Measurements from ENCODE around the gene CFAP251. TPM values are rescaled to one million over a fixed set of nuclear protein-coding genes. Genes with fewer than 3 reads are reported as not detected.

The CFAP251 gene
- total RNA-seq, 2 experiments from 2014 or later, result 0.28 to 0.33 TPM

GRCh38 chr12:121905746-121906145 is 12.6 kb upstream of the CFAP251 start:
- H3K27me3 Mint-ChIP-seq, result no peaks in the 10 kb centered on the region
- no peaks in the 10 kb centered on the region for H3K9me3 Mint-ChIP-seq
- H3K36me3 ChIP-seq (ENCODE audit: insufficient read depth, low read length), result peaks cover 62% of the 10 kb centered on the region
- ATAC-seq (ENCODE audit: poor library complexity) (no peak), DNase-seq (no peak)
- H3K4me3 Mint-ChIP-seq, result no peak overlapping the region
- ChIA-PET CTCF (no interaction called here), POLR2A (no interaction called here)
- H3K4me1 ChIP-seq (ENCODE audit: insufficient read depth, low read length), result peaks cover 5% of the 10 kb centered on the region
- H3K27ac ChIP-seq (ENCODE audit: low read depth in 1 of 2, low read length in 2 of 2), result no peak overlapping the region
- H3K4me1 Mint-ChIP-seq (ENCODE audit: low read depth), result peaks cover 7% of the 10 kb centered on the region
- H3K27me3 ChIP-seq (ENCODE audit: control insufficient read depth in 1 of 2, insufficient read depth in 2 of 2, low read length in 2 of 2), result no peaks in the 10 kb centered on the region
- TF ChIP-seq, protein P1, sequence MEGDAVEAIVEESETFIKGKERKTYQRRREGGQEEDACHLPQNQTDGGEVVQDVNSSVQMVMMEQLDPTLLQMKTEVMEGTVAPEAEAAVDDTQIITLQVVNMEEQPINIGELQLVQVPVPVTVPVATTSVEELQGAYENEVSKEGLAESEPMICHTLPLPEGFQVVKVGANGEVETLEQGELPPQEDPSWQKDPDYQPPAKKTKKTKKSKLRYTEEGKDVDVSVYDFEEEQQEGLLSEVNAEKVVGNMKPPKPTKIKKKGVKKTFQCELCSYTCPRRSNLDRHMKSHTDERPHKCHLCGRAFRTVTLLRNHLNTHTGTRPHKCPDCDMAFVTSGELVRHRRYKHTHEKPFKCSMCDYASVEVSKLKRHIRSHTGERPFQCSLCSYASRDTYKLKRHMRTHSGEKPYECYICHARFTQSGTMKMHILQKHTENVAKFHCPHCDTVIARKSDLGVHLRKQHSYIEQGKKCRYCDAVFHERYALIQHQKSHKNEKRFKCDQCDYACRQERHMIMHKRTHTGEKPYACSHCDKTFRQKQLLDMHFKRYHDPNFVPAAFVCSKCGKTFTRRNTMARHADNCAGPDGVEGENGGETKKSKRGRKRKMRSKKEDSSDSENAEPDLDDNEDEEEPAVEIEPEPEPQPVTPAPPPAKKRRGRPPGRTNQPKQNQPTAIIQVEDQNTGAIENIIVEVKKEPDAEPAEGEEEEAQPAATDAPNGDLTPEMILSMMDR (IDR thresholded peaks at IDR 0.05), result no peak
- no peak overlapping the region for H3K4me3 ChIP-seq (ENCODE audit: low read length)
- no peaks in the 10 kb centered on the region for H3K9me3 ChIP-seq (ENCODE audit: control insufficient read depth in 1 of 2, insufficient read depth in 1 of 2, low read length in 2 of 2)
- intact Hi-C loops (cut with DNase I, micrococcal nuclease), result no loop called here
- H3K36me3 Mint-ChIP-seq (ENCODE audit: low read depth), result peaks cover 73% of the 10 kb centered on the region
- H3K27ac Mint-ChIP-seq, result no peak overlapping the region

GRCh38 chr12:121908702-121909101 is 9.7 kb upstream of the CFAP251 start:
- Histone ChIP-seq H3K4me1 (ENCODE audit: insufficient read depth, low read length) (peaks cover 5% of the 10 kb centered on the region), H3K9me3 (ENCODE audit: control insufficient read depth in 1 of 2, insufficient read depth in 1 of 2, low read length in 2 of 2) (no peaks in the 10 kb centered on the region), H3K27me3 (ENCODE audit: control insufficient read depth in 1 of 2, insufficient read depth in 2 of 2, low read length in 2 of 2) (no peaks in the 10 kb centered on the region), H3K27ac (ENCODE audit: low read depth in 1 of 2, low read length in 2 of 2) (no peak overlapping the region), H3K4me3 (ENCODE audit: low read length) (no peak overlapping the region), H3K36me3 (ENCODE audit: insufficient read depth, low read length) (peaks cover 48% of the 10 kb centered on the region)
- Mint-ChIP-seq H3K27ac (peak overlapping the region; percentile 27), H3K27me3 (no peaks in the 10 kb centered on the region), H3K4me3 (no peak overlapping the region), H3K36me3 (ENCODE audit: low read depth) (peaks cover 57% of the 10 kb centered on the region), H3K4me1 (ENCODE audit: low read depth) (peaks cover 11% of the 10 kb centered on the region), H3K9me3 (no peaks in the 10 kb centered on the region)
- intact Hi-C loops (cut with DNase I, micrococcal nuclease), result no loop called here
- CTCF ChIA-PET, result no interaction called here
- POLR2A ChIA-PET, result no interaction called here
- ATAC-seq (ENCODE audit: poor library complexity), result no peak
- no peak for DNase-seq
- TF ChIP-seq, protein P1 (IDR thresholded peaks at IDR 0.05), result no peak

GRCh38 chr12:121911824-121912585 is 6.4 kb upstream of the CFAP251 start:
- intact Hi-C loops (cut with DNase I, micrococcal nuclease), result no loop called here
- DNase-seq, result no peak
- Mint-ChIP-seq H3K4me1 (ENCODE audit: low read depth) (peaks cover 11% of the 10 kb centered on the region), H3K27me3 (no peaks in the 10 kb centered on the region), H3K36me3 (ENCODE audit: low read depth) (peaks cover 53% of the 10 kb centered on the region), H3K4me3 (no peak overlapping the region), H3K27ac (no peak overlapping the region), H3K9me3 (no peaks in the 10 kb centered on the region)
- H3K9me3 ChIP-seq (ENCODE audit: control insufficient read depth in 1 of 2, insufficient read depth in 1 of 2, low read length in 2 of 2), result no peaks in the 10 kb centered on the region
- CTCF ChIA-PET, result interaction anchor here (0.6 kb wide), 1 partner anchor 8 kb away, joined by 3 read pairs; no protein-coding TSS in a partner anchor
- H3K27ac ChIP-seq (ENCODE audit: low read depth in 1 of 2, low read length in 2 of 2), result no peak overlapping the region
- no peak for ATAC-seq (ENCODE audit: poor library complexity)
- H3K36me3 ChIP-seq (ENCODE audit: insufficient read depth, low read length), result peaks cover 56% of the 10 kb centered on the region
- POLR2A ChIA-PET, result interaction anchor here (0.6 kb wide), 1 partner anchor 131 kb away, joined by 4 read pairs; no protein-coding TSS in a partner anchor
- no peaks in the 10 kb centered on the region for H3K27me3 ChIP-seq (ENCODE audit: control insufficient read depth in 1 of 2, insufficient read depth in 2 of 2, low read length in 2 of 2)
- TF ChIP-seq, protein P1 (IDR thresholded peaks at IDR 0.05), result no peak
- H3K4me3 ChIP-seq (ENCODE audit: low read length), result no peak overlapping the region
- H3K4me1 ChIP-seq (ENCODE audit: insufficient read depth, low read length), result peaks cover 5% of the 10 kb centered on the region

Data from CD4-positive, alpha-beta T cell (primary cell).